GM18861 (cell line): Measurements from ENCODE around the gene PRKRA.
"Not testable (repeated sequence)": the region's sequence is repeated elsewhere in the genome, so short reads cannot be mapped to it uniquely, and the experiment has no call there.

Experiments
- ATAC-seq: cut with Tn5 transposase; IDR thresholded peaks from one replicate; pipeline ENCODE4 v1.9.1; 2021; ENCODE audit not compliant: unreplicated experiment

PRKRA gene

DNA sequence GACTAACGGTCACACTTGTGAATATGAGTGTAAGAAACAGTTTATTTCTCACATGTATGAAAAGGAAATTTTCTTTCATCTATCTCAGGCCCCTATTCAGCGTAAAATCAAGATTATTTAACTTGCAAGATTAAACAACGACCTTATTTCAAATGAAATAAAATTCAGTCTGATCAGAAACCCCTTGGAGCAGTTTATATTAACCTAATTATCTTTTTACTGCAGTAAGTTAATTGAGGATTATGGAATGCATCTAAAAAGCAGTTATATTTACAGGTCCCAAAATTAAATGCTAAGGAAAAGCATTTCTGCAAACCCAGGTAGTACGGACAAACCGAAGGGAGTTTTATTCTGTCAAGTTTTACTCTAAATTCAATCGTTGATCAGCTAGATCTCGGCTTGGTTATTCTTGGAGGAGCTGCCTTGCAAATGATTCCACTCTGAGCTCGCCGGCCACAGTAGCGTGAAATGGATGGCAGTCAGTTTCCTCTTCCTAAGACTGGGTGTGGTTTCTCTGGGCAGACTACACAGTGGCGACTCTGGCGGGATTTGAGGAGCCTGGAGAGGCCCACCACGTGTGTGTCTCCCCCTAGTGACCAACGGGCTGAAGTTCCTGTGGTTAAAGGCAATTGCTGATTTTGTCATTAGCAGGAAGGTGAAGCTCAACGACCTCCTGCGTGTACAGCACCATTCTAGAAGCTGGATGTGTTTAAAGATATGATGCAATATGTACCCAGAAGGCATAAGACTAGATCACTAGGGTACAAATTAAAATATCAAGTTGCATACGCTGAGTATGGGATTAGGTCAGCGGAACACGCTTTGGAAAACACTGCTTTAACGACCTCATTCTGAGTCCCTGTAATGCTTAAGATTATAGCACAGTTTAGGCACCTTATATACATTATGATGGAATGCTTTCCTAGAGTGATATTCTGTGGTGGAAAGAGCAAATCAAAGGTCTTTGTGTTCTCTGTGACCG, 36.4 kb downstream of the PRKRA start:
- ATAC-seq, result peak; percentile 85

DNA sequence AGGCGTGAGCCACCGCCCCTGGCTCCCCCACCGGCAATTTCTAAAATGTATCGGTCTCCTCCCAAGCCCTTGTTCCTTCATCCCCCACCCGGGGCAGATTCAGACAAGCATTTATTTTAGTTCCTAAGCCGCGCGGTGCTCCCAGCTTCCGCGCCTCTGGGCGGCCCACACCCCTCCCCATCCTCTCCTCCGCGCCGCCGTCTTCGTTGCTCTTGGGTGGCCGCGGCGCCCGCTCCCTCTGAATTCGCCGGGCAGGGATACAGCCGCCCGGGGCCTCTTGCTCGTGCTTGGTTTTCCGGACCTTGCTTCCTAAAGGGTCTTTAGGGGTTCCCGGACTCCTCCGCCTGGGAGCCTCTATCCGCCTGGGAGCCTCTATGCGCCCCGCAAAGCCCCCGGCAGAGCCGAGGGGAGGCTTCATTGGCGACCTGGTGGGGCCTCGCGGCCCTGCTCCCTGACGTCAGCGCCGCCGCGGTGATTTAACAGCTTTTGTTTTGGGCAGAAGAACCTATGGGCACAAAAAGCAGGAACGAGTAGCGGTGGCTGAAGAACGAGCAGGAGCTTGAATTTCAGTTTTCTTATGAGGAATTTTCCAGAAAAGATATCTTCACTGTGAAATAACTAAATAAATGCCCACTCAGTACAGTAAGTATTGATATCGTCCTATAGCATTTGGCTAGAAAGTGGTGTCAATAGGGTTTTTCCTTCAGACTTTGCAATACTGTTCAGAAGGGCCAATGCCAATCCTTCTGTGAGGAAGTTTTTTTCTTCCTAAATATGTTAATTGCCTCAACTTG, 37.3 kb downstream of the PRKRA start:
- peak; percentile 72 for ATAC-seq

DNA sequence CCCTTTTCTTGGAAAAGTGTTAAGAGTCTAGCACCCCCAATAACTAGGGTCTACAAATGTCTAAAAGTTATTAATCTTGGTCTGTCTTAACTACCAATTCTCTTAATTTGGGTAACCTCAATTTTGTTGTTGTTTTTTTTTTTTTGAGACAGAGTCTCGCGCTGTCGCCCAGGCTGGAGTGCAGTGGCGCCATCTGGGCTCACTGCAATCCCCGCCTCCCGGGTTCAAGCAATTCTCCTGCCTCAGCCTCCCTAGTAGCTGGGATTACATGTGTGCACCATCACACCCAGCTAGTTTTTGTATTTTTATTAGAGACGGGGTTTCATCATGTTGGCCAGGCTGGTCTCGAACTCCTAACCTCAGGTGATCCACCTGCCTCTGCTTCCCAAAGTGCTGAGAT, 38.5 kb downstream of the PRKRA start:
- ATAC-seq, result not testable (repeated sequence)

DNA sequence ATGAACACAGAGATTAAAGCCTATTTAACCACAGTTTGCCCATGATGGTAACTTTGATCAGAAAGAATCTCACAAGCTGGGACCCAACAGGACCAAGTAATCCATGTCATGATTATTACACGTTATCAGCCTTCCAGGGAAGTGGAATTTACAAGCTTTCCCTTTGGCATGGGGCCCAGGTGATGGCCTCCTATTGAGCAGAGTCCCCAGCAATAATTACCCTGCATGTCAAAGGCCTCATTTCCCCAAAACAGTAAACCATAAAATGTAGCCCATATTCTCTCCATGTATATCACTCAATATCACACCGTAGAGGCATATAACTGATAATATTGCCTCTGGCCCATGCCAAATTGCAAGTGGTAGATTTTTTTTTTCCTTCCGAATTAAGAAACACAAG, 38.9 kb downstream of the PRKRA start:
- ATAC-seq, result no peak

DNA sequence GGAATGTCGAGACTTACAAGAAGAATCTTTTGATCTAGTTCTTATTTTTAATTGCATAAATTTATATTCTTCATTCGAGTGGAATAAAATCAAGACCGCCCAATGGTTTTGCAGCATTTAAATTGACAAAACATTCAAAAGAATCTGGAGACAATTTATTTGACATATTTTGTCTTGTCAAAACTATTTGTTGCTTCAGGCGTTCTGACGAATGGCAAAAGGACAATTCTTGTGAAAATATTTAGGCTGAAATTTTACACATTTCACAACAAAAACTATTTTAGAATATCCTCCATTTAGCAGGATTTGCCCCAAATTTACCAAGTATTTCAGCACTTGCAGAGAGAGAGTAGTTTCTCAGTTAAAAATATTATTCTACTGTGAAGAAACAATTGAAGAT, 41.7 kb downstream of the PRKRA start:
- no peak for ATAC-seq

DNA sequence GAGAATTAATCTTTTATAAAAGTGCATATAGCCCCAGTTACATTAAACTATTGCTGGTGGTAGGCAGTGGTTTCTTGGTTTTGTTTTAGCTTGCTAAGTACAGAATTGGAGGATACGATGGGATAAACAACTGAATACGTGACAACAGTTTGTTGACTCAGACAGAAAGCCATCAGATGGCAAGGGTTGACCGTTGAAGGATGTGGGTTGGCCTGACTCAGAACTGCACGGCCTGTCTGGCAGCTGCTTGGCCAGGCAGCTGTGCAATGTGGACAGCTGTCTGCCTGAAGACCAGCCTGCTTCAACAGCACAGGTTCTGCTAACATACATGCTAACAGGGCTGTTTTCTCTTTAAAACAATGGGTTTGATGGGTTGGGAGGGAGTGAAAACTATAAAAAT, 46.6 kb downstream of the PRKRA start:
- peak; percentile 100 for ATAC-seq

DNA sequence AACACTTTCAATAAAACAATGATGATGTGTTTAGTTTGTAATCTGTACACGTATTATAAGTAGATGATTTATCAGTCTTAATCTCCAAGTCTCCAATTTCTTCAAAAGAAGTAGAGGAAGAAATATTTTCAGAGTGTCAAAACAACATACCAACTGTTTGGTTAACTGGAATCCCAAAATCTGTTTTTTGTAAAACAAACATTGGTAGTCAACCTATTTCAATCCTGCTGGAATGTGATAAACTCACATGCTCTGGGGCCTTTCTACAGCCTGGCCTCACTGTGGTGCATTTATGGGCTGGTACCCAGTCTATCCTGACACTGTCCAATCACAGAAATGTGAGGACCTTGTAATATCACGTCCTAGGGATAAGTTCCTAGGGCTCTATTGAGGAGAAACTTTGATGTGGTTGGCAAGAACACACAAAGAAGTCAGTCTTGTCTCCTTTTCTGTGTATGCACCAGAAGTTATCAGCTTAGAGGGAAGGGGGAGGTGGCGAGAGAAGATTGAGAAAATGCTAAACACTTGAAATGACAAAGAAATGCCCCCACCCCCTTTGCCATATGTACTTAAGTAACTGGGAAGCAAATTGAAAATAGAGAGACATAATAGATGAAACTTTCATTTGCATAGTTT, 47.2 kb downstream of the PRKRA start:
- peak; percentile 23 for ATAC-seq

DNA sequence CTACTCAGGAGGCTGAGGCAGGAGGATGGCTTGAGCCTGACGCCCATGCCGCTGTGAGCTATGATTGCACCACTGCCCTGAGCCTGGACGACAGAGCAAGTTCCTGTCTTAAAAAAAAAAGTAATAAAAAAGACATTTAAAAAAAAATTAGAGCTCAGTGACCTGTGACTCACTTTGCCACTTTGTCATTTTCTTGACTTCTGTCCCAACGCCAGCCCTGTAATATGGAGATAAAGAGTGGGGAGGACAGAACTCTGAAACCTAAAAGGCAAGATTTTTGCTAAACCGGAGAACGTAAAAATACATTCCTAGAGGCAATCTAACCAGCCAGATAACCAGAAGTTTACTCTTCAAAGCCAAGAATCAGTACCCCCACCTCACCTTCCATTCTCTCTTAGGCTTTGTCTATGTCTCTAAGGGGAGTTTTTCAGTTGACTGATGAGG, 49.0 kb downstream of the PRKRA start:
- no peak for ATAC-seq

DNA sequence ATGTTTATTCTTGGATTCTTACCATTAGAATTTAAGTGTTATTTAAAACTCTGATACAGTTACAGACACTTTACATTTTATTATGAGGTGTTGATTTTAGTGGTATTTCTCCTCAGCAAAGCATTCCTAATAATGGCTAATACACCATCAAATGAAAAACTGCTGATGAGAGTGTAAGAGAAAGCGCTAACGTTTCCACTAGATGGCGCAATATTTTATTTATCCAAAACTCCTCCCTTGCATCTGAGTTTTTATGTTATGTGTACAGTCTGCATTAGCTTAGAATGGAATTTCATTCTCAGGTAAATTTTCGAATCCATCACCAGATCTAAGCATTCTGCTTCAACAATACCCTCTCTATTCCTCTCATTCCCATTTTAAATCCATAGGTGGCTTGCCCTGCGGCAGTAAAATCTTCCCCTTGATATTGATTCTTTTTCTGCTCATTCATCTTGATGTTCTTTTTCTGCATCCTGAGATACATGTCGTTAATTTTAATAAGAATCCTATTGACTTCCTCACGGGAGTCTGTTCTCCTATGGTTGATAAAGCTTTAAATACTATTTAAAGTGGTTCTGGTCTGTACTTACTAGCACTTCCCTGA, 53.9 kb downstream of the PRKRA start:
- ATAC-seq, result peak; percentile 93

DNA sequence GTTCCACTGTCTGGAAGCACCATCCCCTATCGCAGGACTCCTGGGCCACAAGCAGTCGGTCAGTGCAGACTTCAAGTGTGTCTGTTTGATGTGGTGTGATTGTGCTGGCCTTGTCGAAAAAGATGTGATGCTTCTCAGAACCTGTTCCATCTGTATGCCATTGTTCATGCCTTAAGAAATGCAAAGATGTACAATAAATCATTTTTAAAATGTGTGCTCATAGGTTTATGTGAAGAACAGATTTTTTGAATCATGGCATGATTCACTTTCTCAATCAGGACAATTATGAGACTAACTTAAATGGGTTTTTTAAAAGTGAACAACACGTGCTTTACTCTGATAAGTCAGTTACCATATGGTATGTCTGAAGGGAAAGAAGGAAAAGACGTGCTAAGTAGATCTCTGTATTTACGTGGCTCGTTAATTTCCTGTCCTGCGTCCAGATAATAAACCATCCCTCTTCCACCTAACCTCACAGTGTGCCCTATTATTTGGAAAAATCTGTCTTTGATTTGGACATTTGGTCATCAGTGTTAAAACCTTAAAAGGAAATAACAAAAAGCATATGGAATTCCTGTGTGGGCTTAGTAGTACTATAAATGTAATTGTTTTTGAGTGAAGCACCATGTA, 54.9 kb downstream of the PRKRA start:
- ATAC-seq, result no peak

DNA sequence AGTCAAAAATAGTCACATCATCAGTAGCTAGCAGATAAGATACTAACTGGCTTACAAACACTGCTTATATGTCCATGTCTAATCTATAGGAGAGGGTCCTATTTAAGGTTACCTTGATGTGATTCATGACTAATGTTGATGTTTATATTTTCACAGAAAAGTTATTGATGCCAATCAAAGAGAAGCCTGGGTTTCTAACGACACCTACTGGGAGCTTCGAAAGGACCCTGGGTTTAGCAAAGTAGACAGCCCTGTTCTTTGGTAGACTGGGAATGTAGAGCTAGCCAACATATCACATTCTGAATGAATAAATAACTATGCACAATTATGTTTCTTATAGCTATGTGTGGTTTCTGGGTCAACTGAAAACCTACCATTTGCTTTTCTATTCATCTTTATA, 55.7 kb downstream of the PRKRA start:
- ATAC-seq, result no peak

DNA sequence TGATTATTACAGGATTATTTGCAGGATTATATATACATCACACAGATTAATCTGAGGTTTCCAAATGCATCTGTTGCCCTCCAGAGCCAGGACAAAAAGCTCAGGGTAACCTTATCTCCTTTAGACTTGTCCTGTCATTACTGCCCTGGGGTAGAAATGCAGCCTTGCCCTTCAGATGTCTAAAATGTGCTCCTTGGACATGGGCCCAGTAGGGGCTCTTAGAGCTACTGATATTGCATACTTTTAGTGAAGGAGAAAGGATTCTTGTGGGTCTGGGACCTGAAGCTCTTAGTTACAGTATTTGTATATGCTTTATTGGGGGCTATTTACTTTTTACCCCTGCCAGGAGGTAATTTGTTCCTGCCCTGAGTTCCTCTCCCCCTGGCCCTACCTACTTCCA, 56.1 kb downstream of the PRKRA start:
- ATAC-seq, result no peak

DNA sequence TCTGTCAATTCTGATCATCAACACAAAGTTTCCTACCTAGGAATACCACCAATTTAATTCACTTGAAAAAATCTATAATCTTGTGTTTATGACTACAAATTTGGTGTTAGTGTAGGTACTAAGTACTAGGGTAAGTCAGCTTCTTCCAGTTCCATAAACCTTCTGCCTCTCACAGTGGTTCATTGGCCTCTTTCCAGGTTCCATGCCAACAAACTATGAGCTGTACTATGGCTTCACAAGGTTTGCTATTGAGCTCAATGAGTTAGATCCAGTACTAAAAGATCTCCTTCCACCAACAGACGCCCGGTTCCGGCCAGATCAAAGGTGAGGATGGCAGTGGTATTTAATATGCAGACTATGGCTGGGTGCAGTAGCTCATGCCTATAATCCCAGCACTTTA, 58.8 kb downstream of the PRKRA start:
- ATAC-seq, result no peak

DNA sequence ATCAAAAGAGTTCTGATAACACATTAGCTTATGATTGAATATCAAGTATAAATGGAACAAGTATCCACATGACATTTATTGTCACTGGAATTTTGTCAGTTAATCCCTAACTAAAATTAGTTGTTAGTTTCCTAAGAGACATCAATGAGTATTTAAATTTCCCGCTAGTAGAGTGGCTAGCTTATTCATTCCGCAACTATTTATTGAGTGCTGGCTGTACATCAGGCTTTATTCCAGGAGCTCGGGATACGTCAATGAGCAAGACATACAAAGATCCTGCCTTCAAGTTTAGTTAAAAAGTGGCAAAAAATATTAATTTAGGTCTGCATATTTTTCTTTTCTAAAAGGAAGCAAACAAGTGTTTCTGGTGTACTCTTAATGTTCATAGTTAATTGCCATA, 59.3 kb downstream of the PRKRA start:
- ATAC-seq, result no peak

DNA sequence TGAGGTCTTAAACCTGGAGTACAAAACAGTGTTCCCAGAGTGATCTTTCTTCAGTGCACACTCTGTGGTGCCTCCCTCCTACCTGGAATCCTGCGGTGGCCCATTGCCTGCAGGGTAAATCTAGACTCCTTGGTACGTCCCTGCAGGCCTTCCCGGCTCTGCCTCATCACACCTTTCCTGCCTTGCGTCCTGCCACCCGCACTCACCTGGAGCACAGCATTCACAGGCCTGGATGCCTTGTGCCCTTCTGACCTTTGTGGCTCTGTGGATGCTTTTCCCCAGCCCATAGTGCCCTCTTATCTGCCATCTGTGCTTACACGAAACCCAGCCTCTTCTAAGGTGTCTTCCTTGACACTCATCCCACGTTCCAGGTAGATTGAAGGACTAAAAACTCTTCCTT, 62.7 kb downstream of the PRKRA start:
- no peak for ATAC-seq

DNA sequence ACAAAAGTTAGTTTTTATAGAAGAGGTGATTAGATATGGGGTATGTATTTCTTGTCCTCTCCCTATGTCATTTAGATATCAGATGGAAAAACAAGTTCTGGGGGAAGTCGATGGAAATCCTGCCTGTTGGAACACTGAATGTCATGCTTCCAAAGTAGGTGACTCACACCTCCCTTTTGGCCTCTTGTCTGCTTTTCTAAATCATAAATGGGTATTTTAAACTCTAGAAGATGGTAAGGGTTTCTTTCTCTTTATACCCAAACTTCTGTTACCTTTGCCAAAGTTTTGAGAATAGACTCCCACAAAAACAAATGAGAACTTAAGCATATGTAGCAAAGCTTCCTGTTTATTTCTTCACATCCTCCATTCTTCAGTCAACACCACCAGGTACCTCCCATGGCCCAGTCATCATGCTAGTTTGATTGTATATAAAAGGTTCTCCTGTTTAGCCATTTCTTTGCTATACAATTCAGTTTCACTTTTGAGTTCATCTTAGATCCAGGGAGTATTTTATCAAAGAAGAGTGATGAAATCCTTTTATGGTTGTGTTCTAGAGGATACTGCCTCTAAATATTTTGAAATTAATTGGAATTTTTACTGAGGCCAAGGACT, 63.9 kb downstream of the PRKRA start:
- ATAC-seq, result no peak

DNA sequence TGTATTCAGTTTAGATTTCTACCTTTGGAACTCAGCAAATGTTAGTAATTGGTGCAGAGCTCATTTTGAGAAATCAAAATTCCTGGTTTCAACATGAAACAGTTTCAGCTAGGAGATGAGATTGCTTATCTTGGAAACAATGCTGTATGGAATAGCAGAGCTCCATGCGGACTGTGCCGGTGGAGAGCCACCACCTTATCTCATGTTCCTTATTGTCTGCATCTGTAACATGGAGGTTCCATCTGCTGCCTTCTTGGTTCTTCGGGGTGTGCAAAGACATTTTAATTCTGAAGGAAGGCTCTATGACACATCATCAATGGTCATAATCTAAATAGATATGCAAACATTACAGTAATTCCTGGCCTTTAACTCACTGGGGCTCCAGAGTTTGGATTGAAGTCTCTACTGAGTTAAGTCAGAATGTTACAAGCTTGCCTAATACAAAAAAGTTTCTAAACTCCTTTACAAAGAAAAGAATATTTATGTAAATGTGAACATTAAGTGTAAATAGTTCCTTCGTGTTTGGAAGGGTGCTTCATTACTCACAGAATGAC, 65.3 kb downstream of the PRKRA start:
- ATAC-seq, result no peak

DNA sequence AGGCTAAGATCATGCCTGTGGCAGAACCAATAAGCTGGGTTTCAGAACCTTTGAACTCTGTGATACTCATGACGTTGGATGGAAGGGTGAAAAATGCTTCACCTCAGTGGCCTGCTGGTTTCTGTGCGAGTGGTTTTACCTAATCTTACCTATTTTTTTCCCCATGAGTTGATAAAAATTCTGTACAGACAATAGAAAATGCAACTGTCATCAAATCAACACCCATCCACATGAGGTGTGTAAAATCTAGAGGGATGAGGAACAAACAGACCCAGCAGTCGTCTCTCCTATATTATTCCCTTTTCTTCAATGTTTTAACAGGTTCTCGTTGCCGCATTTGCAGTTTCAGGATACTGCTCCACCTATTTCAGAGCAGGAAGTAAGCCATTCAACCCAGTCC, 67.3 kb downstream of the PRKRA start:
- ATAC-seq, result no peak
